NOMO-1 treated with dmso at 0.1 percent for 144 hours (cell line): ENCODE results near the gene RSPH9.

ENCODE experiments used
- DNase-seq: peaks from one replicate; lab custom pipeline; 2025; ENCODE audit not compliant: unreplicated experiment; lab: John Stamatoyannopoulos, UW

The RSPH9 gene

GRCh38 chr6:43644940-43645612 lies at the start of gene RSPH9:
RSPH9 (plus strand) TSS chr6:43645036; CDS start chr6:43645099, 63 bp downstream.
- no peak for DNase-seq

GRCh38 chr6:43600595-43600994 lies 44.2 kb upstream of the RSPH9 start:
- no peak for DNase-seq

DNA sequence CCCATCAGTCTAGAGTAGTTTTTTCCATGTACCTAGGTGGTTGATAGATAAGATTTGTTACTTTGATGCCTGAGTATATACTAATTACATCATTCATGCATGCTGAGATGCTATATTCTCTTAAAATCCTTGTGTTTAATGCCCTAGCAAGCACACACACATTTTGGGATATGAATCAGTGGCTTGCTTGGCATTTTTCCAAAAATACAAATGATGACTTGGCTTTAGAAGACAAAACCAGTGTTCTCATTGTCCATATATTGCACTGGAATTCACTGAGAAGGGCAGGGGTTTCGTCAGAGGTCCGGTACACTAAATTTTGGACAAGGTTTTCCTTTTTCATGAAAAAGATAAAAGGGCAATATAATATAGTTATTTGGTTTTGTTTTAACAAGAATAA lies 40.7 kb upstream of the RSPH9 start:
- DNase-seq = no peak

DNA sequence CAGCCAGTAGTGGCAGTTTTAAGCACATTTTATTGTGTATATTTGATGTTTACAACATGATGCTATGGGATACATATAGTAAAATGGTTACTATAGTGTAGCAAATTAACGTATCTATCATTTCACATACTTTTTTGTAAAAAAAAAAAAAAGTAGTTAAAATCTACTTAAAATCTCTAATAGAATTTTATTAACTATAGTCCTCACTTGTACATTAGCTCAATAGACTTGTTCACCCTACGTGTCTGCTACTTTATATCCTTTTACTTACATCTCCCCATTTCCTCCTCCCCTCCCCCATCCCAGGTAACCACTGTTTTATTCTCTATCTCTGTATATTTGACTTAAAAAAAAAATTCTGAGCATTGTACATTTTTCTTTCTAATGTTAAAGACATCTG lies 38.8 kb upstream of the RSPH9 start:
- no peak for DNase-seq

DNA sequence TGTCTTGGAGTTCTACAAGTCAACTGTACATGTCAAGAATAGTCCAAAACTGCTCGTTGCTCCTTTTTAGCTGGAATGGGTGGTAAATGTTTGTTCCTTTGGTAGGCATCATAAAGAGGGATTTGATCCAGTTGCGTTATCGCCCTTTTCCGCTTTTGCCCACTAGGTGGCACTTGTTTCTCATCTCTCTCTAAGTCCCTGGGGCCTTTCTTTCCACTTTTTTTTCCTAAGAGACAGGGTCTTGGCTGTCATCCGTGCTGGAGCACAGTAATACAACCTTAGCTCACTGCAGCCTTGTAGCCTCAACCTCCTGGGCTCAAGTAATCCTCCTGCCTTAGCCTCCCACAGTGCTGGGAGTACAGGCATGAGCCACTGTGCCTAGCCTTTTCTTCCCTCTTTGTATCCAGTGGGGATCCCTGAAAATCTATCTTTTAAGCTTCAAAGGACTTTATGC lies 36.5 kb upstream of the RSPH9 start:
- DNase-seq = no peak

DNA sequence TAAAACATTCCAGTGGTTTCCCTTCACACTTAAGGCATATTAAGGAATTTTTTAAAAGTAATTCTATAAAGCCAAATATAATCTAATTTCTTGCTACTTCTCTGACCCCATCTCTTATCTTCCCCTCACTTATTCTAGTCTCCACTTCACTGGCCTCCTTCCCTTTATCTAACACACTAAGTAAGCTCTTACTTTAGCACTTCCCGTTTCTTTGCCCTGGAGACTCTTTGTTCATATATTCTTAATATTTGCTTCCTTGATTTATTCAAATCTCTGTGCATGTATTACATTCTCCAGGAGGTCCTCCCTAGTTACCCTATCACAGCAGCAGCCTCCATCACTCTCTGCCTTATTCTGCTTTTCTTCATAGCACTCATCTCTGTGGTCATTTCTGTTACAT lies 36.0 kb upstream of the RSPH9 start:
- peak; percentile 49 for DNase-seq

- no peak for DNase-seq
These were observed 35.4 kb upstream of the RSPH9 start for GRCh38 chr6:43609402-43609801.

DNA sequence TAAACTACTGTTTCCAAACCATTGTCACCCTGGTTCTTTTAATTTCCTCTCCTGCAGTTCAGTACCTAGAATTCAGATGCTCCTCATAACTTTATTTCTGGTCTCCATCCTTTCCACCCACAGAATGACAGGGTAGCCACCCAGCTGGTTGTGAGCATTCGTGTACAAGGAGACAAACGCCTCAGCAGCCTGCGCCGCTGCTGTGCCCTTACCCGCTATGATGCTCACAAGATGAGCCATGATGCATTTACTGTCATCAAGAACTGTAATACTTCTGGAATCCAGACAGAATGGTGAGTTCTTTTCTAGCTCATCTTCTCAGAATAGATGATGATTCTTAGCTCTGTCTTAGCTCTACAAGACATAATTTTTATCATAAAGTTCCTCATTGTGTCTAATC lies 34.4 kb upstream of the RSPH9 start:
- no peak for DNase-seq

- no peak for DNase-seq
These were observed 31.0 kb upstream of the RSPH9 start for GRCh38 chr6:43613721-43614395.

GRCh38 chr6:43614396-43614730 lies 30.5 kb upstream of the RSPH9 start:
- no peak for DNase-seq

GRCh38 chr6:43616725-43617472 lies 27.9 kb upstream of the RSPH9 start:
- no peak for DNase-seq

GRCh38 chr6:43621078-43621835 lies 23.6 kb upstream of the RSPH9 start:
- DNase-seq = no peak

DNA sequence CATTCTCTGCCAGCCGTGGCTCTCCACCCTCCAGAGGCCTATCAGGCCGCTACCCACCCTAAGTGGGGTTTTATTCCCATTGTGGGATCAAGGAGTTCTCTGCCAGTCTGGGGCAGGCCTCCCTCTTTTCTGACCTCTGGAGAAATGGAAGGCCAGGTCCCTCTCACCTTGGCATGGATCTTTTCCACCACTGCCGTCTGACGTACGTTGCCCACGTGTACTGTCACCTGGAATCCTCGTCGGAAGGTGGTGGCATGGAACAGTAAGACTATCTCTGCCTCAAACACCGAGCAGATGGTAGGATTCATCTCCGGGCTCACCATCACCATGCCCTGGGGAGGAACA lies 23.0 kb upstream of the RSPH9 start:
- DNase-seq = no peak

DNA sequence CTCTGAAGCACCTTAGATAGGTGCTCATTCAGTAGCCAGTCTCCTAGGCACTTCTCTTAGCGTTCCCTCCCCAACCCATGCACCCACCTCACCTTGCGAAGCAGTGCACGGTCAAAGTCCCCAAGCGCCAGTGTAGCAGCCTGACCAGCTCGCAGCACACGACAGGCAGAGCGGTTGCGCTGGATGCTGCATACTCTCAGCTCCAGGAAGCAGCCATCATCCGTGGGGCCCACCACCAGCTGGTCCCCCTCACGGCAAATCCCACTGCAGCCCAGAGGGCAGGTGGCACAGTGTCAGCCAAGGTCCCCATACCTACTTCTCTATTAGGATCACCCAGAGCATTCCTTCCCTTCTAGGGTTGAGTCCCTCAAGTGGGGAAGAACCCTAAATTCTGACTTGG lies 22.3 kb upstream of the RSPH9 start:
- DNase-seq = no peak

- no peak for DNase-seq
These were observed 20.7 kb upstream of the RSPH9 start for GRCh38 chr6:43623880-43624785.

- DNase-seq = no peak
These were observed 20.0 kb upstream of the RSPH9 start for GRCh38 chr6:43624786-43625288.

- no peak for DNase-seq
These were observed 19.3 kb upstream of the RSPH9 start for GRCh38 chr6:43625393-43625992.

GRCh38 chr6:43627008-43627825 lies 17.6 kb upstream of the RSPH9 start:
- peak; percentile 10 for DNase-seq
